Natural killer cell (primary cell): Measurements from ENCODE around the gene WWTR1. TPM values are rescaled to one million over a fixed set of nuclear protein-coding genes. Genes with fewer than 3 reads are reported as not detected.

Experiments
- ATAC-seq, 3 donors: fragments of 150-1000 bp in 2 of 3; fragments of 200-7000 bp in 1 of 3; cut with Tn5 transposase; 1 replicate in 1 of 3; 2 replicates in 2 of 3; pipeline ENCODE4 v1.10.0; 2021; ENCODE audit warnings: mild to moderate bottlenecking in 2 of 3, moderate library complexity in 2 of 3
- DNase-seq, 2 donors: peaks; one replicate each; pipeline versions ENCODE4 v3.0.0 to v3.0.0-alpha.2; 2013 to 2021; ENCODE audit warnings: mixed read lengths in 1 of 2
- H3K27ac ChIP-seq: one replicate; pipeline ENCODE4 v1.5.1; 2013; ENCODE audit warnings: mild to moderate bottlenecking, low read length
- H3K27me3 ChIP-seq: one replicate; pipeline ENCODE4 v1.6.1; 2013; ENCODE audit warnings: low read length; ENCODE audit not compliant: control insufficient read depth, insufficient read depth
- H3K36me3 ChIP-seq: one replicate; pipeline ENCODE4 v1.6.1; 2013; ENCODE audit warnings: low read length; ENCODE audit not compliant: control insufficient read depth, insufficient read depth
- H3K4me1 ChIP-seq: one replicate; pipeline ENCODE4 v1.6.1; 2013; ENCODE audit warnings: low read length; ENCODE audit not compliant: control insufficient read depth, insufficient read depth
- H3K4me3 ChIP-seq: one replicate; pipeline ENCODE4 v1.5.1; 2013; ENCODE audit warnings: low read length
- H3K9me3 ChIP-seq: one replicate; pipeline ENCODE4 v1.6.1; 2013; ENCODE audit warnings: low read length; ENCODE audit not compliant: control insufficient read depth, insufficient read depth
- H3K27ac Mint-ChIP-seq, 2 donors: one replicate each; pipeline ENCODE4 v1.8.0; 2022; ENCODE audit warnings: mild to moderate bottlenecking in 2 of 2, mixed read lengths in 2 of 2, moderate library complexity in 1 of 2
- H3K27me3 Mint-ChIP-seq, 2 donors: one replicate each; pipeline ENCODE4 v1.8.0; 2022; ENCODE audit warnings: low read depth in 2 of 2, mixed read lengths in 2 of 2
- H3K36me3 Mint-ChIP-seq: one replicate; pipeline ENCODE4 v1.8.0; 2022; ENCODE audit warnings: mixed read lengths
- H3K4me1 Mint-ChIP-seq, 2 donors: one replicate each; pipeline ENCODE4 v1.8.0; 2022; ENCODE audit warnings: mixed read lengths in 2 of 2
- H3K4me3 Mint-ChIP-seq: one replicate; pipeline ENCODE4 v1.8.0; 2022; ENCODE audit warnings: mild to moderate bottlenecking, moderate library complexity, mixed read lengths
- H3K9me3 Mint-ChIP-seq, 2 donors: one replicate each; pipeline ENCODE4 v1.8.0; 2022; ENCODE audit warnings: mixed read lengths in 2 of 2
- whole genome bisulfite sequencing: methylation state at CpG from one replicate; pipeline ENCODE4 v1.1.7; 2013; ENCODE audit warnings: missing lambda C conversion rate; ENCODE audit not compliant: insufficient coverage; 5-methylcytosine and 5-hydroxymethylcytosine counted together
- intact Hi-C: fragments of 100-400 bp; cut with micrococcal nuclease; formaldehyde crosslinking; loops from one replicate; pipeline ENCODE4 v1.14.2; 2022
- total RNA-seq, 4 donors: library from RNA; stranded (reverse); fragments of 120-200 nt in 1 of 4; gene quantifications; one replicate each; pipeline versions ENCODE4 v1.2.3 to v1.2.4, GENCODE V29; 2013 to 2022
- TF ChIP-seq, protein P1 (sequence below): fragments of 200-600 bp; IDR thresholded peaks from one replicate; pipeline ENCODE4 v1.8.0; 2022; ENCODE audit warnings: antibody characterized with exemption

Gene WWTR1
- total RNA-seq, 3 donors from 2014 or later (not counting 1 experiment from before 2014, with no cell fraction given) = 0.72 to 1.1 (median 0.73) TPM

DNA sequence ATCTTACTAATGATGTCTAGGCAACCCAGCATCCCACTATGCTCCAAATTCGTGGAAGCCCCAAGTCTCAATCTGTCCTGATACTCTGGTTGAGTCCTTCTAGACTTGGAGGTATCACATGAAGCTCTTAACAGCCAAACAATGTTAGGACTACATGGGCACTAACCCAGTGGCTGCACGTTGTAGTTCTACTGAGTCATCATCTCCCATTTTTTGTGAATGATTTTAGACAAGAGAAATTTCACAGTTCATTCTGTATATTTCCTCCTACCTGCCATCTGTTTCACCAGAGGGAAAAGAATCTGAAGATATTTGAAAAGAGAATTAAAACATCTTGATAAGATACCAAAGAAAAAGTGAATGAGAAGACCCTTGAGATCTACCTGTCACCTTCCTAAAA, 9.8 kb upstream of the WWTR1 start:
- Mint-ChIP-seq H3K4me1 (no peaks in the 10 kb centered on the region), H3K27ac (no peak overlapping the region), H3K27me3 (peaks cover 11 to 18% of the 10 kb centered on the region in 2 donors), H3K36me3 (no peaks in the 10 kb centered on the region), H3K4me3 (no peak overlapping the region), H3K9me3 (no peaks in the 10 kb centered on the region)
- DNase-seq = no peak
- Histone ChIP-seq H3K4me3 (no peak overlapping the region), H3K36me3 (no peaks in the 10 kb centered on the region), H3K9me3 (no peaks in the 10 kb centered on the region), H3K27me3 (no peaks in the 10 kb centered on the region), H3K27ac (no peak overlapping the region), H3K4me1 (no peaks in the 10 kb centered on the region)
- 63% methylated on average over 2 of the region's 2 CpGs for WGBS
- TF ChIP-seq, protein P1, sequence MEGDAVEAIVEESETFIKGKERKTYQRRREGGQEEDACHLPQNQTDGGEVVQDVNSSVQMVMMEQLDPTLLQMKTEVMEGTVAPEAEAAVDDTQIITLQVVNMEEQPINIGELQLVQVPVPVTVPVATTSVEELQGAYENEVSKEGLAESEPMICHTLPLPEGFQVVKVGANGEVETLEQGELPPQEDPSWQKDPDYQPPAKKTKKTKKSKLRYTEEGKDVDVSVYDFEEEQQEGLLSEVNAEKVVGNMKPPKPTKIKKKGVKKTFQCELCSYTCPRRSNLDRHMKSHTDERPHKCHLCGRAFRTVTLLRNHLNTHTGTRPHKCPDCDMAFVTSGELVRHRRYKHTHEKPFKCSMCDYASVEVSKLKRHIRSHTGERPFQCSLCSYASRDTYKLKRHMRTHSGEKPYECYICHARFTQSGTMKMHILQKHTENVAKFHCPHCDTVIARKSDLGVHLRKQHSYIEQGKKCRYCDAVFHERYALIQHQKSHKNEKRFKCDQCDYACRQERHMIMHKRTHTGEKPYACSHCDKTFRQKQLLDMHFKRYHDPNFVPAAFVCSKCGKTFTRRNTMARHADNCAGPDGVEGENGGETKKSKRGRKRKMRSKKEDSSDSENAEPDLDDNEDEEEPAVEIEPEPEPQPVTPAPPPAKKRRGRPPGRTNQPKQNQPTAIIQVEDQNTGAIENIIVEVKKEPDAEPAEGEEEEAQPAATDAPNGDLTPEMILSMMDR = no peak
- intact Hi-C loops = no loop called here
- no peak for ATAC-seq

DNA sequence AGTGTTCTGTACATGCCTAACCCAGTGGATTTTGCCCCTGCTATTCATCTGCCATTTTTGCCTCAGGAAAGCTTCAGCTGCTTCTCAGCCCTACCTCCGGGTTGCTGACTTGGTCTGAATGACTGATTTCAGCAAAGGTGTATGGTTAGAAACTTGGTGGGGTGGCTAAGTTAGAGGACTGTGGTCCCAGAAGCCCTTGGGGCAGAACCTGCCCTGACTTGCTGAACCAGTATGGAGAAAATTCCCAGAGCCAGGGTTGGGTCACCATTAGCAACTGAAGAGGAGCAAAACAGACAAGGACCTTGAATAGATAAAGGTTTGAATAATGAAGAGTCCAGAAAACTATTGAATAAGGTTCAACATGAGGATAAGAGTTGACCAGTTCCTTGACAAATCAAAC, 6.1 kb upstream of the WWTR1 start:
- no peaks in the 10 kb centered on the region for H3K9me3 ChIP-seq
- H3K27ac Mint-ChIP-seq = no peak overlapping the region
- H3K4me1 ChIP-seq = peaks cover under 1% of the 10 kb centered on the region

DNA sequence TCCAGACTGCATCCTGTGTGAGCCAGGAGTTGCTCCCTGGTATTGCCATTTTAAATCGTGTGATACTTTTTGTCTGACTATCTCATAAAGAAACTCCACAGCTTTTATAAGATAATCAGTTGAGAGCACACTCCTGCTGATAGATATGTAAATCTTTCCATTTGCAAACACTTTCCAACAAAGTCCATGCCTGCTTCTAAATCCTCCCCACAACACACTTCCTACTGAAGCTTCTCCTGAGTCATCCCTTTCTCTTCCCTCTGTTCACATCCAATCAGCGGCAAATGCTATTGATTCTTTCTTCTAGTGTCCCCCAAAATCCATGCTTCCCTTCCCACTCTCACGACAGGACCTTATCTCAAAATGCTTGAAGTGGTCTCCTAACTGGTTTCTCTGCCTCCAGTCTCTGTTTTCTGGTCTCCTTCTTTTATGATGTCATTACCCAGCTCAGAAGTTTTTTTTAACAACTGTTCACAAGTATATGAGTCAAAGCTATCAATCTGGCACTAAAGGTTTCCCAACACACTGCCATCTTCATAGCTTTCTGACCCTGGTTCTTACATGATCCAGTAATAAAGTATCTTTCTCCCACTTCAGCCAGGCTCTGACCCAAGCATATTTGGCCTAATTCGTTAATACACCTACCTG, 4.5 kb upstream of the WWTR1 start:
- peaks cover 7 to 15% of the 10 kb centered on the region in 2 donors for H3K4me1 Mint-ChIP-seq
- ATAC-seq = no peak
- TF ChIP-seq, protein P1 = no peak
- WGBS = 89% methylated on average over 4 of the region's 4 CpGs
- H3K27ac Mint-ChIP-seq = no peak overlapping the region
- Histone ChIP-seq H3K4me1 (peaks cover 16% of the 10 kb centered on the region), H3K4me3 (no peak overlapping the region), H3K27ac (no peak overlapping the region), H3K9me3 (no peaks in the 10 kb centered on the region), H3K36me3 (no peaks in the 10 kb centered on the region), H3K27me3 (peaks cover 13% of the 10 kb centered on the region)
- no peak for DNase-seq
- H3K9me3 Mint-ChIP-seq = no peaks in the 10 kb centered on the region
- H3K4me3 Mint-ChIP-seq = no peak overlapping the region
- peaks cover 24 to 34% of the 10 kb centered on the region in 2 donors for H3K27me3 Mint-ChIP-seq
- intact Hi-C loops = no loop called here
- no peaks in the 10 kb centered on the region for H3K36me3 Mint-ChIP-seq

More for the DNA sequence above, 6.1 kb upstream of the WWTR1 start:
- Mint-ChIP-seq H3K36me3 (no peaks in the 10 kb centered on the region), H3K4me3 (no peak overlapping the region), H3K4me1 (no peaks in the 10 kb centered on the region), H3K27me3 (peaks cover 18 to 37% of the 10 kb centered on the region in 2 donors), H3K9me3 (no peaks in the 10 kb centered on the region)
- DNase-seq (no peak), ATAC-seq (no peak)
- intact Hi-C loops = no loop called here
- Histone ChIP-seq H3K36me3 (no peaks in the 10 kb centered on the region), H3K4me3 (no peak overlapping the region), H3K27me3 (peaks cover 2% of the 10 kb centered on the region), H3K27ac (no peak overlapping the region)
- WGBS = 86% methylated on average over 1 of the region's 1 CpG
- TF ChIP-seq, protein P1 = no peak

DNA sequence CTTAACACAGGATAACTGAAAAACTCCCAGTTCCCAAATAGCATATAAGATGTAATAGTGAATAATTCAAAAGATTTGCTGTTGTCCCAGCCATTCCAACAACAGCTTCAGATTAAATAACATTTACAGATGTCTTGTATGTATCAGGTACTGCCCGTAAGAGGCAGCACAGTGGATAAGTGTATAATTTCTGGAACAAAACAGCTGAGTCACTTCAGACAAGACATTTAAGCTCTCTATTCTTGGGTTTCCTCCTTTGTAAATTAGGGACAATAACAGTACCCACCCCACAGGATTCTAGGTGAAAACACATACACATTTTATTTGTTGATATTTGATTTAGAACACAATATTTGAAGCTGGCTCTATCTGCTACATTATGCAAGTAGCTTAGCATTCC, 2.6 kb upstream of the WWTR1 start:
- intact Hi-C loops = no loop called here

More for the DNA sequence above, 2.6 kb upstream of the WWTR1 start:
- H3K9me3 ChIP-seq = no peaks in the 10 kb centered on the region
- peaks cover 16% of the 10 kb centered on the region for H3K27me3 ChIP-seq
- Mint-ChIP-seq H3K27ac (no peak overlapping the region), H3K36me3 (no peaks in the 10 kb centered on the region), H3K4me1 (peaks cover 12 to 20% of the 10 kb centered on the region in 2 donors), H3K4me3 (peak overlapping the region; percentile 18), H3K9me3 (no peaks in the 10 kb centered on the region), H3K27me3 (peaks cover 35 to 52% of the 10 kb centered on the region in 2 donors)
- ATAC-seq (no peak), DNase-seq (no peak)
- no CpG with 5 or more reads among the region's 1 CpG for WGBS
- no peaks in the 10 kb centered on the region for H3K36me3 ChIP-seq
- no peak overlapping the region for H3K27ac ChIP-seq
- H3K4me3 ChIP-seq = no peak overlapping the region
- TF ChIP-seq, protein P1 = no peak
- peaks cover 20% of the 10 kb centered on the region for H3K4me1 ChIP-seq
